Gastroesophageal sphincter (tissue), 3 donors: ENCODE data around the gene FAHD1.

Experiments used
- POLR2A ChIP-seq, 2 donors: fragments of 450-650 bp; IDR thresholded peaks; one replicate each; pipeline ENCODE4 v1.6.1; 2017; ENCODE audit warnings: antibody characterized with exemption in 2 of 2, mild to moderate bottlenecking in 2 of 2, moderate library complexity in 1 of 2
- TF ChIP-seq, protein P1 (sequence below), 4 experiments: fragments of 200-600 bp in 2 of 4; fragments of 450-650 bp in 2 of 4; sonication (generic) in 1 of 4; IDR thresholded peaks; one replicate each; pipeline ENCODE4 v1.5.1; 2017 to 2019; ENCODE audit warnings: antibody characterized with exemption in 4 of 4, mild to moderate bottlenecking in 2 of 4, moderate library complexity in 2 of 4

DNA sequence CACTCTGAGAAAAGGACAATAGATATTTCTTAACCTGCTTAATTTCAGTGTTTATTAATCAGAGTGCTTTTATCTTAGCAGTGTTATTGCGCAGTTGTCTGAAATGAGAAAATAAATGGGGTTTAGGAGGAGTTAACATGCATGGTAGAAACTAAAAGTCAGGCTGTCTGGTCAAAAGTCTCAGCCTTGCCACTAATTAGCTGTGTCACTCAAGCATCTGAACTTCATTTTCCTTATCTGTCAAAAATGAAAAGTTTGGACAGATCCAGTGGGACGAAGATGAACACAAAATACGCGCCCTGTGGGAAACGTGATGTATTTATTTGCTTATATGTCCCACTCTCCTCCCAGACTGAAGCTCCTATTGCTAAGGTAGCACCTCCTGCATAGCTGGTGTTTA, 51.2 kb downstream of the FAHD1 start:
- no peak for TF ChIP-seq POLR2A (IDR thresholded peaks at IDR 0.05)
- TF ChIP-seq, protein P1, sequence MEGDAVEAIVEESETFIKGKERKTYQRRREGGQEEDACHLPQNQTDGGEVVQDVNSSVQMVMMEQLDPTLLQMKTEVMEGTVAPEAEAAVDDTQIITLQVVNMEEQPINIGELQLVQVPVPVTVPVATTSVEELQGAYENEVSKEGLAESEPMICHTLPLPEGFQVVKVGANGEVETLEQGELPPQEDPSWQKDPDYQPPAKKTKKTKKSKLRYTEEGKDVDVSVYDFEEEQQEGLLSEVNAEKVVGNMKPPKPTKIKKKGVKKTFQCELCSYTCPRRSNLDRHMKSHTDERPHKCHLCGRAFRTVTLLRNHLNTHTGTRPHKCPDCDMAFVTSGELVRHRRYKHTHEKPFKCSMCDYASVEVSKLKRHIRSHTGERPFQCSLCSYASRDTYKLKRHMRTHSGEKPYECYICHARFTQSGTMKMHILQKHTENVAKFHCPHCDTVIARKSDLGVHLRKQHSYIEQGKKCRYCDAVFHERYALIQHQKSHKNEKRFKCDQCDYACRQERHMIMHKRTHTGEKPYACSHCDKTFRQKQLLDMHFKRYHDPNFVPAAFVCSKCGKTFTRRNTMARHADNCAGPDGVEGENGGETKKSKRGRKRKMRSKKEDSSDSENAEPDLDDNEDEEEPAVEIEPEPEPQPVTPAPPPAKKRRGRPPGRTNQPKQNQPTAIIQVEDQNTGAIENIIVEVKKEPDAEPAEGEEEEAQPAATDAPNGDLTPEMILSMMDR (IDR thresholded peaks at IDR 0.05) = no peak
